MM.1S (cell line): Measurements from ENCODE around the gene POSTN.

Source experiments
- DNase-seq: peaks from one replicate; pipeline ENCODE4 v3.0.0-alpha.2; 2015
- H2AFZ ChIP-seq: fragments of 300-600 bp; sonication (generic); 2 replicates; pipeline ENCODE4 v1.6.0; 2016; ENCODE audit warnings: antibody characterized with exemption, low read length
- H3F3A ChIP-seq: fragments of 300-600 bp; sonication (generic); 2 replicates; pipeline ENCODE4 v1.6.1; 2016; ENCODE audit warnings: mild to moderate bottlenecking, antibody characterized with exemption, low read length, moderate library complexity, mixed read lengths; ENCODE audit not compliant: insufficient read depth
- H3K27ac ChIP-seq: fragments of 300-600 bp; sonication (generic); 2 replicates; pipeline ENCODE4 v1.5.1; 2016; ENCODE audit warnings: mild to moderate bottlenecking, low read length
- H3K27me3 ChIP-seq: fragments of 300-600 bp; sonication (generic); replicated peaks from 2 replicates; pipeline ENCODE4 v1.6.0; 2016; ENCODE audit warnings: low read length; ENCODE audit not compliant: insufficient read depth
- H3K36me3 ChIP-seq: fragments of 300-600 bp; sonication (generic); replicated peaks from 2 replicates; pipeline ENCODE4 v1.6.1; 2016; ENCODE audit warnings: mild to moderate bottlenecking, low read length, mixed read lengths; ENCODE audit not compliant: insufficient read depth
- H3K4me1 ChIP-seq: fragments of 300-600 bp; sonication (generic); 2 replicates; pipeline ENCODE4 v1.6.1; 2016; ENCODE audit warnings: low read length, mixed read lengths
- H3K4me2 ChIP-seq: fragments of 300-600 bp; sonication (generic); 2 replicates; pipeline ENCODE4 v1.6.0; 2016; ENCODE audit warnings: low read depth, low read length
- H3K4me3 ChIP-seq: fragments of 300-600 bp; sonication (generic); 2 replicates; pipeline ENCODE4 v1.5.1; 2016; ENCODE audit warnings: low read length, mixed read lengths
- H3K79me2 ChIP-seq: fragments of 300-600 bp; sonication (generic); 2 replicates; pipeline ENCODE4 v1.6.1; 2016; ENCODE audit warnings: mixed run types, low read length, mixed read lengths
- H3K9ac ChIP-seq: fragments of 300-600 bp; sonication (generic); 2 replicates; pipeline ENCODE4 v1.6.1; 2016; ENCODE audit warnings: low read length, mixed read lengths
- H3K9me2 ChIP-seq: fragments of 300-600 bp; sonication (generic); replicated peaks from 2 replicates; pipeline ENCODE4 v1.6.1; 2016; ENCODE audit warnings: mild to moderate bottlenecking, low read length, mixed read lengths; ENCODE audit not compliant: insufficient read depth
- H3K9me3 ChIP-seq: fragments of 300-600 bp; sonication (generic); replicated peaks from 2 replicates; pipeline ENCODE4 v1.6.1; 2016; ENCODE audit warnings: mild to moderate bottlenecking, low read length, mixed read lengths; ENCODE audit not compliant: insufficient read depth
- H4K20me1 ChIP-seq: fragments of 300-600 bp; sonication (generic); 2 replicates; pipeline ENCODE4 v1.6.1; 2016; ENCODE audit warnings: mild to moderate bottlenecking, low read length, moderate library complexity, mixed read lengths; ENCODE audit not compliant: insufficient read depth
- EZH2 ChIP-seq: fragments of 300-600 bp; sonication (generic); optimal IDR thresholded peaks from 2 replicates; pipeline ENCODE3; 2017; ENCODE audit warnings: low read depth, mild to moderate bottlenecking, antibody characterized with exemption, low read length, mixed read lengths
- EZH2phosphoT487 ChIP-seq: fragments of 300-600 bp; sonication (generic); IDR thresholded peaks from 2 replicates; pipeline ENCODE4 v1.6.1; 2018; ENCODE audit warnings: antibody characterized with exemption, low read length
- TF ChIP-seq, protein P1 (sequence below): fragments of 300-600 bp; sonication (generic); IDR thresholded peaks from 2 replicates; pipeline ENCODE4 v1.5.1; 2016; ENCODE audit warnings: antibody characterized with exemption, low read length, mixed read lengths

POSTN gene

DNA sequence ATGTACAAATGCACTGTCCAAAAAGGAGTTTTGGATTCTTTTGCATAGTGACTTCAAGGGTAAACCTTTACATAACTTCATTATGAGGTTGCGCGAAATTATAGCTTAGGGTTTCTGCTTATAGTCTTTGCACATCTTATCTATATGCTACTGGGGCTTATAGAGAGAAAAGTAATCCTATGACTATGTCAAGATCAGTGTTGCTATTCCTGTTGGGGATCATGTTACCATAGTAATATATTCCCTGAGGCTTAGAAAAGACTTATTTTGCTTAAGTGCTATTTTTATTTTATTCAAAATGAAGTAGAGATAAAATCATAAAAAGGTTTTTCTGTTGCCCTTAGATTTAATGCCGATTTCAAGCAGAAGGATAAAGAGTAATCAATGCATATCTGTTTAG is 14.7 kb upstream of the POSTN start:
- Histone ChIP-seq H3K36me3 (no peaks in the 10 kb centered on the region), H4K20me1 (no peaks in the 10 kb centered on the region), H3K4me1 (no peaks in the 10 kb centered on the region), H3K9me3 (no peaks in the 10 kb centered on the region), H3K9ac (no peak overlapping the region), H3K79me2 (no peaks in the 10 kb centered on the region), H3K9me2 (no peaks in the 10 kb centered on the region), H3K4me3 (no peak overlapping the region), H3K27ac (no peak overlapping the region), H3F3A (no peaks in the 10 kb centered on the region), H3K27me3 (no peaks in the 10 kb centered on the region), H3K4me2 (no peak overlapping the region), H2AFZ (no peak overlapping the region)
- no peak for TF ChIP-seq EZH2phosphoT487
- no peak for TF ChIP-seq EZH2
- TF ChIP-seq, protein P1, sequence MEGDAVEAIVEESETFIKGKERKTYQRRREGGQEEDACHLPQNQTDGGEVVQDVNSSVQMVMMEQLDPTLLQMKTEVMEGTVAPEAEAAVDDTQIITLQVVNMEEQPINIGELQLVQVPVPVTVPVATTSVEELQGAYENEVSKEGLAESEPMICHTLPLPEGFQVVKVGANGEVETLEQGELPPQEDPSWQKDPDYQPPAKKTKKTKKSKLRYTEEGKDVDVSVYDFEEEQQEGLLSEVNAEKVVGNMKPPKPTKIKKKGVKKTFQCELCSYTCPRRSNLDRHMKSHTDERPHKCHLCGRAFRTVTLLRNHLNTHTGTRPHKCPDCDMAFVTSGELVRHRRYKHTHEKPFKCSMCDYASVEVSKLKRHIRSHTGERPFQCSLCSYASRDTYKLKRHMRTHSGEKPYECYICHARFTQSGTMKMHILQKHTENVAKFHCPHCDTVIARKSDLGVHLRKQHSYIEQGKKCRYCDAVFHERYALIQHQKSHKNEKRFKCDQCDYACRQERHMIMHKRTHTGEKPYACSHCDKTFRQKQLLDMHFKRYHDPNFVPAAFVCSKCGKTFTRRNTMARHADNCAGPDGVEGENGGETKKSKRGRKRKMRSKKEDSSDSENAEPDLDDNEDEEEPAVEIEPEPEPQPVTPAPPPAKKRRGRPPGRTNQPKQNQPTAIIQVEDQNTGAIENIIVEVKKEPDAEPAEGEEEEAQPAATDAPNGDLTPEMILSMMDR = no peak
- no peak for DNase-seq

DNA sequence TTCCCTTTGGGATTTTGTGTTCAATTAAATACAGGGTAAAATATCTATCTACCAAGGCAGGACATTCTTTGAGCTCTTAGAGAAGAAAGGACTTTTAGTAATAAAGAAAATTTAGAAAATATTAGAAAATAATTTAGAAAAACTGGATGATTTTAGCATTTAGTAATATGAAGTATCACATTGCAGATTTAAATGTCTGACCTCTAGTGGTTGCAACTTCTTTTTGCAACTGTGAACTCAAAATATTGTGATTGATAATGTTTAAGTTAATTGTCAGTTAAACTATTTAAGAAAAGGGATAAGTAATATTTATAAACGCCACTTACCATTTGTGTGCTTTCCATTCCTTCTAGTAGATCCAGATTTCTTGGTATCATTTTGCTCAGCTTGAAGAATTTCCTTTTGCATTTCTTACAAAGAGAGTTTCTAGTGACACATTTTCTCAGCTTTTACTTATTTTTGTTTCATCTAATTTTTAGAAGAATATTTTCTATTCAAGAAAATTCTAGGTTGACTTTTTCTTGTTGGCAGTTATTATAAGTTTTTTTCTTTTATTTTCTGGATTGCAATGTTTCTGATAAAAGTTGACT is 10.3 kb upstream of the POSTN start:
- Histone ChIP-seq H4K20me1 (no peaks in the 10 kb centered on the region), H3K4me2 (no peak overlapping the region), H3K9me2 (no peaks in the 10 kb centered on the region), H3K36me3 (no peaks in the 10 kb centered on the region), H3K9ac (no peak overlapping the region), H2AFZ (no peak overlapping the region), H3K4me3 (no peak overlapping the region), H3K9me3 (no peaks in the 10 kb centered on the region), H3K79me2 (no peaks in the 10 kb centered on the region), H3K4me1 (no peaks in the 10 kb centered on the region), H3F3A (no peaks in the 10 kb centered on the region), H3K27me3 (no peaks in the 10 kb centered on the region), H3K27ac (no peak overlapping the region)
- no peak for DNase-seq
- TF ChIP-seq, protein P1 = no peak
- TF ChIP-seq EZH2 (no peak), EZH2phosphoT487 (no peak)

DNA sequence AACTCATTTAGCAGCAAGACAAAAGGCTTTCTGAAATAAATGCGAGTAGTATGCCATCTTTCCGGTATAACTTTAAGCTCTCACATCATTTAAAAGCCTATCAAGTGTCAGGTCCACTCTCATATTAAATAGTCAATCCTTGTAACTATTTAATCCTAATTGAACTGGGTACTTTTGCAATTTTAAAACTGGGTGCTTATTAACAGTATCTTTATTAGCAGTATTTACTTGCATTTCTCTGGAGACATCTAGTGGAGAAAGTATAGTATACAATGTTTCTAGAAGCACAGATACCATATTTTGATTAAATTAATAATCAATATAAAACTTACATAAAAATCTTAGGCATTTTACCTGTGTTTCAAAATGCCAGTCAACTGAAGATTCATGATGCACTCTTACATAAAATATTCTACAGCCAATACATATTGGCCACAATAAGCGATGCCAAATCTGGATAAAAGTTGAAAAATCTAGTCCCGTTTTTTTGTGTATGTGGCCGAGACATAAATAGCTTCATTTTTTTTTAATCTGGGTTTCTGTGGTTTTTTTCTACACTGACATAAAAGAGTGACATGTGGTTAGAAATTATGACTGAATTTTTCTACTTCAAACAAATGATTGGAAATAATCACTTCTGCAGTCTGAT is 4.3 kb upstream of the POSTN start:
- Histone ChIP-seq H3K4me1 (no peaks in the 10 kb centered on the region), H2AFZ (no peak overlapping the region), H3K36me3 (no peaks in the 10 kb centered on the region), H3K9me3 (no peaks in the 10 kb centered on the region), H3K4me2 (no peak overlapping the region), H4K20me1 (no peaks in the 10 kb centered on the region), H3K9ac (no peak overlapping the region), H3F3A (no peaks in the 10 kb centered on the region), H3K27me3 (no peaks in the 10 kb centered on the region), H3K9me2 (no peaks in the 10 kb centered on the region), H3K79me2 (no peaks in the 10 kb centered on the region), H3K27ac (no peak overlapping the region), H3K4me3 (no peak overlapping the region)
- DNase-seq = no peak
- no peak for TF ChIP-seq EZH2
- TF ChIP-seq, protein P1 = peak; percentile 27
